Measurements from ENCODE around the gene FLRT2. TPM values are rescaled to one million over a fixed set of nuclear protein-coding genes. Genes with fewer than 3 reads are reported as not detected.
A peak's percentile ranks its signal among the peaks of the same experiment; 100 is the strongest.

The FLRT2 gene
- total and polyA plus RNA-seq, 2 experiments from 2014 or later: 40.0 to 94.1 TPM

DNA sequence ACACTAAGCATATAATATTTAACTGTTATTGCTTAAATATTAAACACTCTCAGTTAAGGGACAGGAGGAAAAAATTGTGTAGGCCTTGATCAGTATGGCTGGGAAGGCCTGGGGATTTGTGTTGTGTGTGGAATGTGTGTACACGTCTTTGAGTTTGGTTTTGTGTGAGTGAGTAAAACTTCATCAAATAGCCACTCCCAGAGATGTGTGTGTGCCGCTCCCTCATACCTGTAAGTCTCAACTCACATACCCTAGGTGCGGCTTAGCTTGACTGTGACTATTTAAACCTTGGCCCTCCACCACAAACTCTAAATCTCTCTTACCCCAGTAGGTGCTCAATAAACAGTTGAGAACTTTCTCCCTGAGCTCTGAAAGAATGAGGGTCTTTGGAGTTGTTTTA lies 64.3 kb downstream of the FLRT2 start:
- H3K4me1 ChIP-seq (ENCODE audit: insufficient read depth): peaks cover 10% of the 10 kb centered on the region
- H3K4me2 ChIP-seq (ENCODE audit: unreplicated experiment): no peak overlapping the region
- H3K27ac ChIP-seq: no peak overlapping the region
- DNase-seq: no peak
- in situ Hi-C loops (cut with MboI): no loop called here
- WGBS, 2 experiments (ENCODE audit: low coverage in 1 of 2, low lambda C conversion rate in 2 of 2, missing lambda C conversion rate in 2 of 2): 96 to 100% methylated on average over 3 of the region's 3 CpGs
- H3K36me3 ChIP-seq (ENCODE audit: low read depth): peaks cover 33% of the 10 kb centered on the region
- TF ChIP-seq EZH2 (IDR thresholded peaks at IDR 0.05; ENCODE audit: insufficient read depth, poor library complexity, severe bottlenecking) (no peak), EZH2phosphoT487 (IDR thresholded peaks at IDR 0.05; ENCODE audit: insufficient read depth, low read depth) (no peak)
- H4K20me1 ChIP-seq (ENCODE audit: insufficient read depth): no peaks in the 10 kb centered on the region
- no peaks in the 10 kb centered on the region for H3K9me3 ChIP-seq (ENCODE audit: low read depth)
- no peaks in the 10 kb centered on the region for H3K27me3 ChIP-seq (replicated peaks; ENCODE audit: insufficient read depth)
- no peaks in the 10 kb centered on the region for H3K9me2 ChIP-seq (ENCODE audit: insufficient read depth)
- H3K4me3 ChIP-seq: no peak overlapping the region
- no peak overlapping the region for H2AFZ ChIP-seq
- peaks cover 48% of the 10 kb centered on the region for H3F3A ChIP-seq (ENCODE audit: insufficient read depth)
- H3K9ac ChIP-seq: no peak overlapping the region
- H3K79me2 ChIP-seq (ENCODE audit: insufficient read depth): peaks cover 64% of the 10 kb centered on the region

DNA sequence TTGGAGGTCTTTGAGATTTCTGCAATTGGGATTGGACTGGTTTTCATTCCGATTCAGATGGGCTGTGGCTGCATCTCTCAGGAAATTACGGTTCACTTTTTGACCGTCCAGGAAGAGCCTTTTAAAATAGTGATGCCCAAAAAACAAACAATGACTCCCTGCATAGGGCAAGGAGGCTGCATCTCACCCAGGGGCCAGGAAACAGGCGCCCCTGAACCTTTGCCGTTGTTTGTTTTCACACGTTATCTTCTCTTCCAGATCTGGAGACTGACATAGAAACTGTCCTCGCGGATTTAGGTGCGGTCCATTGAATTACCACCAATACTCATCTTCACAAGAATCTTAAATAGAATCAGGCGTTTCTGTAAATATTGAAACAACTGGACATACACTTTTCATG lies 66.0 kb downstream of the FLRT2 start:
- in situ Hi-C loops (cut with MboI): no loop called here
- H3K9ac ChIP-seq: no peak overlapping the region
- peaks cover 39% of the 10 kb centered on the region for H3F3A ChIP-seq (ENCODE audit: insufficient read depth)
- no peaks in the 10 kb centered on the region for H3K9me2 ChIP-seq (ENCODE audit: insufficient read depth)
- no peak overlapping the region for H2AFZ ChIP-seq
- H3K79me2 ChIP-seq (ENCODE audit: insufficient read depth): peaks cover 58% of the 10 kb centered on the region
- no peaks in the 10 kb centered on the region for H4K20me1 ChIP-seq (ENCODE audit: insufficient read depth)
- H3K36me3 ChIP-seq (ENCODE audit: low read depth): peaks cover 26% of the 10 kb centered on the region
- H3K4me3 ChIP-seq: no peak overlapping the region
- 97% methylated on average over 10 of the region's 10 CpGs for WGBS, 2 experiments (ENCODE audit: low coverage in 1 of 2, low lambda C conversion rate in 2 of 2, missing lambda C conversion rate in 2 of 2)
- TF ChIP-seq EZH2 (IDR thresholded peaks at IDR 0.05; ENCODE audit: insufficient read depth, poor library complexity, severe bottlenecking) (no peak), EZH2phosphoT487 (IDR thresholded peaks at IDR 0.05; ENCODE audit: insufficient read depth, low read depth) (no peak)
- H3K4me1 ChIP-seq (ENCODE audit: insufficient read depth): peaks cover 19% of the 10 kb centered on the region
- no peak for DNase-seq
- no peak overlapping the region for H3K27ac ChIP-seq
- no peaks in the 10 kb centered on the region for H3K9me3 ChIP-seq (ENCODE audit: low read depth)
- no peak overlapping the region for H3K4me2 ChIP-seq (ENCODE audit: unreplicated experiment)
- no peaks in the 10 kb centered on the region for H3K27me3 ChIP-seq (replicated peaks; ENCODE audit: insufficient read depth)

DNA sequence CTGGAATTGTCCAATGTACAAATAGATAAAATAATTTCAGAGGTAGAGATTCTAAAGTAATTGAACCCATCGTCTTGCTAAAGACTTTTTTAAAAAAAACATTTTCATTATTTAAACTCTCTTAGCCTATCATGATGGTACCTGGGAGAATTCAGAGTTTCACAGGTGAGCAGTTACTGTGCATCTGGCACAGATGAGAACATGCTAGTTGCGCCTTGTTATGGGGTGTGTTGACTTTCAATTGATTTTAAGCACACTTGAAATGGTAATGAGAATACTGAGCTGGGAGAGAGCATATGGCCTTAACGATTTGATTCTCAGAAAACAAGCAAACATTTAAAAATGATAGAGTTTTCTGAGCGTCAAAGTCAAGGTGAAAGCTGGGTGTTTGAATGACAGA lies 66.6 kb downstream of the FLRT2 start:
- TF ChIP-seq EZH2phosphoT487 (IDR thresholded peaks at IDR 0.05; ENCODE audit: insufficient read depth, low read depth) (no peak), EZH2 (IDR thresholded peaks at IDR 0.05; ENCODE audit: insufficient read depth, poor library complexity, severe bottlenecking) (no peak)
- no peaks in the 10 kb centered on the region for H3K9me3 ChIP-seq (ENCODE audit: low read depth)
- H3K27me3 ChIP-seq (replicated peaks; ENCODE audit: insufficient read depth): no peaks in the 10 kb centered on the region
- peaks cover 58% of the 10 kb centered on the region for H3K79me2 ChIP-seq (ENCODE audit: insufficient read depth)
- peaks cover 33% of the 10 kb centered on the region for H3F3A ChIP-seq (ENCODE audit: insufficient read depth)
- no peak overlapping the region for H2AFZ ChIP-seq
- no peaks in the 10 kb centered on the region for H3K9me2 ChIP-seq (ENCODE audit: insufficient read depth)
- DNase-seq: no peak
- no peaks in the 10 kb centered on the region for H4K20me1 ChIP-seq (ENCODE audit: insufficient read depth)
- 96 to 99% methylated on average over 4 of the region's 4 CpGs for WGBS, 2 experiments (ENCODE audit: low coverage in 1 of 2, low lambda C conversion rate in 2 of 2, missing lambda C conversion rate in 2 of 2)
- peaks cover 18% of the 10 kb centered on the region for H3K4me1 ChIP-seq (ENCODE audit: insufficient read depth)
- H3K4me2 ChIP-seq (ENCODE audit: unreplicated experiment): no peak overlapping the region
- H3K36me3 ChIP-seq (ENCODE audit: low read depth): peaks cover 20% of the 10 kb centered on the region
- H3K27ac ChIP-seq: no peak overlapping the region
- no peak overlapping the region for H3K9ac ChIP-seq
- in situ Hi-C loops (cut with MboI): no loop called here
- H3K4me3 ChIP-seq: no peak overlapping the region

DNA sequence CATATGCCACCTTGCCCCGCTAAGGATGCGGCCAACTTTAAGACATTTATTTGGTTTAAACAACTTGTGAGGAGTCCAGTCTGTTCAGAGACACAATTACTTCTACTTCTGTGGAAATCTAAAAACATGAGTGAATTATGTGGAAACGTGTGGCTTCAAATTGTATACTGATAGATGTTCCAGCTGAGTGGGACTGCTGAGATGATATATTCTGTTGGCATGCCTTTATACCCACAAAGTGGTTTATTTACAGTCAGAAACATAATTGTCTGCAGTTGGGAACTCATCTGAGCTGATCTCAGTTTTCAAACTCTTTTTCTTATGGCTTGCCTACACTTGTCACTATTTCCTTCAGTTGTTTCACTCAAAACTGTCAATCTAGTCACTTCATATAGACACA lies 67.8 kb downstream of the FLRT2 start:
- TF ChIP-seq EZH2 (IDR thresholded peaks at IDR 0.05; ENCODE audit: insufficient read depth, poor library complexity, severe bottlenecking) (no peak), EZH2phosphoT487 (IDR thresholded peaks at IDR 0.05; ENCODE audit: insufficient read depth, low read depth) (no peak)
- in situ Hi-C loops (cut with MboI): no loop called here
- no peaks in the 10 kb centered on the region for H3K27me3 ChIP-seq (replicated peaks; ENCODE audit: insufficient read depth)
- 84 to 89% methylated on average over 3 of the region's 3 CpGs for WGBS, 2 experiments (ENCODE audit: low coverage in 1 of 2, low lambda C conversion rate in 2 of 2, missing lambda C conversion rate in 2 of 2)
- no peaks in the 10 kb centered on the region for H4K20me1 ChIP-seq (ENCODE audit: insufficient read depth)
- no peak overlapping the region for H3K4me3 ChIP-seq
- no peak overlapping the region for H3K4me2 ChIP-seq (ENCODE audit: unreplicated experiment)
- H3F3A ChIP-seq (ENCODE audit: insufficient read depth): peaks cover 31% of the 10 kb centered on the region
- no peak for DNase-seq
- no peak overlapping the region for H3K9ac ChIP-seq
- H3K36me3 ChIP-seq (ENCODE audit: low read depth): peaks cover 19% of the 10 kb centered on the region
- no peak overlapping the region for H2AFZ ChIP-seq
- H3K27ac ChIP-seq: no peak overlapping the region
- peaks cover 18% of the 10 kb centered on the region for H3K4me1 ChIP-seq (ENCODE audit: insufficient read depth)
- H3K9me2 ChIP-seq (ENCODE audit: insufficient read depth): no peaks in the 10 kb centered on the region
- peaks cover 58% of the 10 kb centered on the region for H3K79me2 ChIP-seq (ENCODE audit: insufficient read depth)
- H3K9me3 ChIP-seq (ENCODE audit: low read depth): no peaks in the 10 kb centered on the region

DNA sequence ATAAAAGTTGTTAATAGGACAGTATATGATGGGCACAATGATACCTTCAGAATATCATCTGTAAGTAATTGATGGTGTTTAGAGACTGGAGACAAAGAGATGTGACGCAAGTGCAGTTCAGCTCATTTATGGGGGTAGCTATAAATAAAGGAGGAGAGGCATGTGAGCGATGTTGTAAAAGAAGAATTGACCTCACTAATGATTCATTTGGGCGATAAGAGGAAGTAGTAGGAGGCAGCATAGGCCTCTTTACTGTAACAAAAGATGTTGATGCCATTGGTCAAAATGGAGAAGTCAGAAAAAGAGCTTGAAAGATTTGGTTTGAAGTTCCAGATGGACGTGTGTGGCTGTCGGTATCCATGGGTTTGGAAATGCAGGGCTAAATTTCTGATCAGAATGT lies 70.0 kb downstream of the FLRT2 start:
- H3K27ac ChIP-seq: 0 out of 2 replicates have a peak overlapping the region, but pooled peaks have one; percentile 19
- H3K9me3 ChIP-seq (ENCODE audit: low read depth): no peaks in the 10 kb centered on the region
- TF ChIP-seq EZH2phosphoT487 (IDR thresholded peaks at IDR 0.05; ENCODE audit: insufficient read depth, low read depth) (no peak), EZH2 (IDR thresholded peaks at IDR 0.05; ENCODE audit: insufficient read depth, poor library complexity, severe bottlenecking) (no peak)
- H4K20me1 ChIP-seq (ENCODE audit: insufficient read depth): no peaks in the 10 kb centered on the region
- H2AFZ ChIP-seq: no peak overlapping the region
- peaks cover 56% of the 10 kb centered on the region for H3K79me2 ChIP-seq (ENCODE audit: insufficient read depth)
- H3K9me2 ChIP-seq (ENCODE audit: insufficient read depth): no peaks in the 10 kb centered on the region
- H3K36me3 ChIP-seq (ENCODE audit: low read depth): peaks cover 19% of the 10 kb centered on the region; the same call in 1 of the 2 replicates
- H3K4me3 ChIP-seq: no peak overlapping the region
- H3K9ac ChIP-seq: no peak overlapping the region
- no peak overlapping the region for H3K4me2 ChIP-seq (ENCODE audit: unreplicated experiment)
- in situ Hi-C loops (cut with MboI): no loop called here
- peaks cover 35% of the 10 kb centered on the region for H3F3A ChIP-seq (ENCODE audit: insufficient read depth)
- DNase-seq: peak; percentile 64
- WGBS, 2 experiments (ENCODE audit: low coverage in 1 of 2, low lambda C conversion rate in 2 of 2, missing lambda C conversion rate in 2 of 2): 71 to 76% methylated on average over 5 of the region's 5 CpGs
- peaks cover 18% of the 10 kb centered on the region for H3K4me1 ChIP-seq (ENCODE audit: insufficient read depth)
- H3K27me3 ChIP-seq (replicated peaks; ENCODE audit: insufficient read depth): no peaks in the 10 kb centered on the region
